AG10803 (cell line): Measurements from ENCODE around the gene BST1.

ENCODE experiments used
- DNase-seq: peaks from one replicate; pipeline ENCODE4 v3.0.0; 2010; ENCODE audit warnings: low read depth
- H3K4me3 ChIP-seq: 2 replicates; pipeline ENCODE4 v1.5.1; 2011; ENCODE audit warnings: mild to moderate bottlenecking, low read length, control low read depth
- CTCF ChIP-seq: conservative IDR thresholded peaks from 2 replicates; pipeline ENCODE4 v1.5.1; 2011; ENCODE audit warnings: mild to moderate bottlenecking, low read length, control low read depth, inconsistent platforms

The BST1 gene

GRCh38 chr4:15769202-15769601 lies 66.3 kb downstream of the BST1 start:
- no peak overlapping the region for H3K4me3 ChIP-seq
- DNase-seq, result no peak
- TF ChIP-seq CTCF, result no peak

GRCh38 chr4:15771216-15772058 lies 68.6 kb downstream of the BST1 start:
- no peak for TF ChIP-seq CTCF
- H3K4me3 ChIP-seq, result no peak overlapping the region
- no peak for DNase-seq

GRCh38 chr4:15774020-15774420 lies 71.2 kb downstream of the BST1 start:
- no peak overlapping the region for H3K4me3 ChIP-seq
- DNase-seq, result peak; percentile 13
- TF ChIP-seq CTCF, result no peak

GRCh38 chr4:15776871-15777648 lies 74.2 kb downstream of the BST1 start:
- no peak for DNase-seq
- TF ChIP-seq CTCF, result no peak
- H3K4me3 ChIP-seq, result no peak overlapping the region

GRCh38 chr4:15777697-15778288 lies 74.9 kb downstream of the BST1 start:
- TF ChIP-seq CTCF, result no peak
- DNase-seq, result no peak
- no peak overlapping the region; the same call in 1 of the 2 replicates for H3K4me3 ChIP-seq

GRCh38 chr4:15778289-15779241 lies 75.7 kb downstream of the BST1 start, which contains the start of gene CD38:
Gene CD38 (plus strand): TSS chr4:15778328. CDS start chr4:15778415, 87 bp downstream.
- no peak for DNase-seq
- H3K4me3 ChIP-seq, result peak within 1 kb of the TSS; percentile 53
- TF ChIP-seq CTCF, result no peak
